GM18511 (cell line): ENCODE measurements around the gene DLG2.
A peak's percentile ranks its signal among the peaks of the same experiment; 100 is the strongest.

Experiments used
- ATAC-seq: cut with Tn5 transposase; IDR thresholded peaks from one replicate; pipeline ENCODE4 v1.9.1; 2021; ENCODE audit warnings: mild to moderate bottlenecking, moderate library complexity; ENCODE audit not compliant: unreplicated experiment

The DLG2 gene

GRCh38 chr11:83715927-83716535 lies 1911.1 kb downstream of the DLG2 start:
- ATAC-seq = no peak

- ATAC-seq = no peak
These were observed 1913.4 kb downstream of the DLG2 start for GRCh38 chr11:83713708-83714107.

GRCh38 chr11:83711106-83711527 lies 1916.0 kb downstream of the DLG2 start:
- ATAC-seq = no peak

DNA sequence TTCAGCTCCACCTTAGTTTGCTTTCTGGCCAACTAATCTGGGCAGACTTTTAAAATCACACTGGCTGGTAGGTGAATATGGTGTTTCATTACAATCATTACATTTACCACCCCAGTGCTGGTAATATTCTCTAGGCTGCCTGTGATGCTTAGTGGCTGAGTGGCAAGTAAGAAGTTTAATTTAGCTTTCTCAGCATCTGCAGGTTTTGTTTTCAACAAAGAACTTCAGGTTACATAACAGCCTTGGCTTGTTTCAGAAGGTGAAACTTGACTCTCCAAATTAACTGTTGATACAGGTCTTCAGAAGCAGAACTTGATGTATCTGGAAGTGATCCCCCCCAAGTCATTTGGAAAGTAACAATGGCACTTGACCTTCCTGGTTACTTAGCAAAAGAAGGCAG lies 1917.7 kb downstream of the DLG2 start:
- no peak for ATAC-seq

GRCh38 chr11:83706566-83706965 lies 1920.6 kb downstream of the DLG2 start:
- no peak for ATAC-seq

DNA sequence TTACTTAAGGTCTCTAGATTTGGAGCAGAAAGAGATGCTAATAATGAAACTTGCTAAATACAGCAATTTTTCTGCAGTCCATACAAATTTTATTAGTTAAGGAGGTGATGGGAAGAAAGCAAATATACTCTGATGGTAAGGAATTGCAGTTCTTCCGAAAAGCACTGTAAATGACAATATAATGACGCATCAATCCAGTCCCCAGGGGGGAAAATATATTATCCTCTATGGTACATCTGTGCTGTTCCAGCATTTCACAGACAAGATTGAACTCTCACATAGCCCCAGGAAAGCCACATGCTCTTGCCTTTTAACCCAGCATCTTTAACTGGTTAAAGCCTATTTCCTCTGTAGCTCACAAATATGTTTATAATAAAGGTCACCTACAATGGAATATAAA lies 1924.3 kb downstream of the DLG2 start:
- ATAC-seq = no peak

GRCh38 chr11:83697518-83697917 lies 1929.6 kb downstream of the DLG2 start:
- no peak for ATAC-seq

GRCh38 chr11:83695046-83695445 lies 1932.1 kb downstream of the DLG2 start:
- ATAC-seq = no peak

DNA sequence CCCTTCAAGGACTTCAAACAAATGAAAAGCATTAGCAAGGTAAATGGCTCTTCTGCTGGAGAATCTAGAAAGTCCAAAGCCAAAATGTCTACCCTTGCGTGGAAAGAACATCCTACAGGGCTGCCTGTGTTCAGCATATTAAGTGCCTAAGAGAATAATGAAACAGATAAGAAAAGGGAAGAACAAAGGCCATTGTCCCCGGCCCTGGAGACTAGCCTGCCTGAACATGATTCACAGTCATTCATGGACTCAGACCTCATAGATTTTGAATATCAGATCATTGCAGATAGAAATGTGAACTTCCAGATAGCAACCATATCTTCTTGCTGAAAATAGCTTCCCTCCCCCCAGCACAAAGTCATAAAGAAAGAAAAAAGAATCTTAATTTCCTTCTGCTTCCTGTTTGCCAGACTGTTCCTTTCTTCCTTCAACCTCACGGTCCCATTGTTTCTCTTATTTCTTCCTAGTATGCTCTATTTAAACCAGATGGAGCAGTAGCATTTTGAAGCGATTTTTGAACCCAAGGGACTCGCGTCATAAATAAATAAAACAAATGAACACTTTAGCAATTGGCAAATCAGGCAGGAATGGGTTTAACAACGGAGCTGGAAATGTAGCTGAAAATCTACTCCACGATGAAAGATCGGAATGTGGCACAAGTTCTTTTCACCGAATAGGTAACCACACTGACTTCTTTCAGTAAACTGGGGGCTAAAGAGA lies 1932.8 kb downstream of the DLG2 start:
- ATAC-seq = no peak

GRCh38 chr11:83693306-83693992 lies 1933.7 kb downstream of the DLG2 start:
- ATAC-seq = no peak

DNA sequence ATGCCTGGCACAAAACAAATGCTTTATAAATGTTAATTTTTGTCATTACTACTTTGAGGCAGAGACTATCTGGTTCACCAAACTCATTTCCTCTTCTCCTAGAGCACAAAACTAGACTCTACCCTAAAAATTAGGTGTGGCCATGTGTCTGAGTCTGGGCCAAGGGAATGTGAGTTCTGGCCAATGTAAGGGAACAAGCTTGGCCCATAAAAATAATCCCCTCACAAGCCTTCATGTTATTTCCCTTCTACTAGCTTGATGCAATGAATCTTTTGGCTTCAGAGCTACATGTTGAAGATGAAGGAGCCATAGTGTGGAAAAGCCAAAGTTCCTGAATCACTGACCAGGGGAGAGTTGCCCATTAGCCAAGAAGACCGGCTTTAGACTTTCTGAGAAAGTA lies 1934.5 kb downstream of the DLG2 start:
- ATAC-seq = no peak

DNA sequence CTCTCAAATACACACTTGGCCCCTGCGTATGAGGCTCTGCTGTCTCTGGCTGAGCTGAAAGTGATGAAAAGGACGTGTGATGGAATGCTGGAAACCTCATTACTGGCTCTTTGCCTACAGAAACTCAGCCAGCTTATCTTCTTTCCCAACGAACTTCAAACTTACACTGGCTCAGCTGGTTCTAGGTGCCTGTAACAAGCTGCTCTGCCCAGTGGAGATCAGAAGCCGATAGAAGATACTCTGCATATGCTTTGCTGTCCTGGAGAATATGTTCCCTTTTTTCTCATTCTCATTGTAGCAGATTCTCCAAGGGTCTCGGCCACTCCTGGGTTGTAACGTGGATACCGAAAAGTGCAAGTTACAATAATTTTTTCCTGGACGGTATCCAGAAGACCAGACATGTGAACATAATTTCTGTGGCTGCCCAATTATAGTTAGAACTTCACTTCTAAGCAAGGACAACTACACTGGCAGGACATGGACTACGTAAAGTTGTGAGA lies 1935.6 kb downstream of the DLG2 start:
- ATAC-seq = no peak

DNA sequence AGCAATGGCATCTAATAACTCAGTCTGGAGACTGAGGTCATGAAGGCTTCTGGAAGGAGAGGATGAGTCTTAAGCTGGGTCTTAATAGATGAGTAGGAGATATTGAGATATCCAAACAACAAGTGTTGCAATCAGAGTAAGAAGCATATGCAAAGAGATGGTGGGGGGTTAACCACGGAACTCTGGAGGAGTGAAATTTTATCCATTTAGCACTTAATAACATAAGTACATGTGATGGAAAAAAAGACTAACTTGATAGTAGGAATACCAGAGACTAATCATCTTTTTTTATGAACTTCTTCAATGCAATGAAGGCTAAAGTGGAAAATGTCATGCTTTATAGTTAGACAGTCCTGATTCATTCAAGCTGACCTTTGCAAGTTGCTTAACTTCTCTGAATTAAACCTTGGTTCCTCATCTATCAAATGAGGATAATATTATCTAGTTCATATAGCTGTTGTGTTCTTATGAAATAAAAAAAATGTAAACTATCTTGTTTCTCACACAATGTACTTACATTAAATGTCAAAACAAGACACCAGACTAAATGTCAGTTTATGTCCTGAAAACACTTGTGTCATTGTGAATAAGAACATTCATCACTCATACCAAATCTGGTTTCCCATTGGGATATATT lies 1937.9 kb downstream of the DLG2 start:
- ATAC-seq = no peak

- no peak for ATAC-seq
These were observed 1939.4 kb downstream of the DLG2 start for GRCh38 chr11:83687787-83688186.

- ATAC-seq = no peak
These were observed 1941.4 kb downstream of the DLG2 start for GRCh38 chr11:83685730-83686129.

DNA sequence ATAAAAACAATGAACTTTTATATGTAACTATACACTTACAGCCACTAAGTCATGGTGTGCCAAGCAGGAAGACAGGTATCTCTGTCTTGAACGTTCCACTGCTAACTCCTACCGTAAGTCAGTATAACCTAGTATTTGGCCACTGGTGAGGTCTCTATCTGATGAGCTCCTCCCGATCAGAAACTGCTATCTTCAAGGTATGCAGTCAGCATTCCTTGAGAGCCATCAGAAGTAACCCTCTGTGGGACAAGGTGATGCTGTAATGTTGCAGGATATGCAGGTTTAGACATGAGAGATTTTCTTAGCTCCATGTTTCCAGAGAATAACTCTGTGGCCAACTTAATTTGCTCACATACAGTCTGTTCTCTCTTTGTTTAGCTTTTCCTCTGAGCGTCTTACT lies 1943.1 kb downstream of the DLG2 start:
- no peak for ATAC-seq

DNA sequence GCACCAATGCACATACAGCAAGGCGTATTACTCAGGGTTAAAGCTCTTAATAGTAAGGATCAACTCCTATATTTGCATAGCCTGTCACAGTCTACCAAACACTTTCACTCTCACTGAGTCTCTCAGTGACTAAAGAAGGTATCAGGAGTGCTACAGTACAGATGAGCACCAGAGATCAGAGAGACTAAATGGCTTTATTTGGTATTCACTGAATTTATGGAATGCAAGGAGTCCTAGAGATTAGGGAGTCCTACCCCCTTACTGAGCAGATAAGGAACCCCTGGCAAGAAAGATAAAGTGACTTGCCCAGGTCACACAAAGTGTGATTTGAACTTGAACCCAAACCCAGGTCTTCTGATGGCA lies 1944.6 kb downstream of the DLG2 start:
- peak; percentile 95 for ATAC-seq

- no peak for ATAC-seq
These were observed 1945.1 kb downstream of the DLG2 start for GRCh38 chr11:83681906-83682610.

DNA sequence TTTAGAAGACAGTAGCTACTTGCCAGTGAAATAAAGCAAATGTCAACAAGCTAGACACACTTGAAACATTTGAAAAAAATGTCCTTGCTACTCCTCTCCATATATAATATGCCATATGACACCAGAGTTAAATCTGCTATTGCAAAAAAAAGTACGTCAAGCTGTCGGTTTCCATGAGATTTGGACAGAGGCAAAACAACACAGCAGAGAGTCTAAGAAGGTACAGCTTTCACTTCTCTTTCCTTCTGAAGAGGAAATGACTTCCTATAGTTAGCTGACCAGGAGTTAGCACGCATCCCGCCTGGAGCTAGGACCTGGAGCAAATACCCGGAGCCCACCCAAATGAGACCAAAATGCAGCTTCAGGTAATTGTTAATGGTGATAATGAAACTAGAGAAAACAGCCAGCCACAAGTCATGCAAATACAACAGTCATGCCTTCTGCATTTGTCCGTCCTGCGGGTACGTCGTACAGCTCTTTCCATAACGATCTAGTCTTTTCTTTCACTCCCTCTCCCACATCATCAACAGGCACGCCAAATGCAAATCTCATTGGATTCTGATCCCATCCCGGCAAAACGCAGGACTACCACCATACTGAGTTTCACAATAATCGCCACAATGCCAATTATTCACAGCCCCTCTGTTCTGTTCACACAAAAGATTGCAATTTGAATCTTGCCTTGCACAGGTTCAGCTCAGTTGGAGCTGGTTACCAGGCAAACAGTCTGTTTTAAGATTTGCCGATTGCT lies 1945.9 kb downstream of the DLG2 start:
- ATAC-seq = peak; percentile 59

- ATAC-seq = no peak
These were observed 1946.8 kb downstream of the DLG2 start for GRCh38 chr11:83680321-83680720.
